GM19467 (cell line): Measurements from ENCODE around the gene IQCE.

ENCODE experiments used
- ATAC-seq: cut with Tn5 transposase; IDR thresholded peaks from one replicate; pipeline ENCODE4 v1.9.1; 2021; ENCODE audit warnings: mild to moderate bottlenecking, moderate library complexity; ENCODE audit not compliant: unreplicated experiment

IQCE gene

DNA sequence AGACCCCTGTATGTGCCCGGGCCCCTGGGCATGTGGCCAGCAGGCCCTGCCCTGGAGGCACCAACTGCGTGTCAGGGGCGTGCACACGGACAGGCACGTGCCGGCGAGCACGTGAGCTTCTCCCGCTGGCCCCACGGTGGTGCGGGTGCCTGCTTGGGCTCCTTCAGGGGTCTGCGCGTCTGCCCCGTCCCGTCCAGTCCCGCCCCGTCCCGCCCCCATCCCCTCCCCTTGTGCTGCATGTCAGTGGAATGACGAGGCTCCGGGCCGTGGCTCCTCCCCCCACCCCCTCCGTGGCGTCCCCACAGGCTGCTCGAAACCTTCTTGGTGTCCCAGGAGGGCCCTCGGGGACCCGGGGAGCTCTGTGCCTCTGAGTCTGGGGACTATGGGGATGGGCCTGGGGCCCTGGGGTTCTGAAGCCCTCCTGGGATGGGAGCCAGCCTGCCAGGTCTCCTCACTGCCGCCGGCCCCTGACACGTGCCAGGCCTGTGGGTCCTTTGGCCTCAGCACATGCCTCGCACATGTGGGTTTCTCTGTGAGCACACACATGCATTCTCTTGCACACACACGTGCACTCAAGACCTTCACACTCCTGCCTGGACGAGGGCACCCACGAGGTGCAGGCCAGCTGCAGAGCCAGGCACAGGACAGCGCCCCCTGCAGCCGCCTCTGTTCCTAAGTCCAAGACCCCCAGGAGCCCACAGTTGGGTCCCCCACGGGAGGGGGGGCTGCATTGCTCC, 101.7 kb downstream of the IQCE start:
- ATAC-seq: no peak

DNA sequence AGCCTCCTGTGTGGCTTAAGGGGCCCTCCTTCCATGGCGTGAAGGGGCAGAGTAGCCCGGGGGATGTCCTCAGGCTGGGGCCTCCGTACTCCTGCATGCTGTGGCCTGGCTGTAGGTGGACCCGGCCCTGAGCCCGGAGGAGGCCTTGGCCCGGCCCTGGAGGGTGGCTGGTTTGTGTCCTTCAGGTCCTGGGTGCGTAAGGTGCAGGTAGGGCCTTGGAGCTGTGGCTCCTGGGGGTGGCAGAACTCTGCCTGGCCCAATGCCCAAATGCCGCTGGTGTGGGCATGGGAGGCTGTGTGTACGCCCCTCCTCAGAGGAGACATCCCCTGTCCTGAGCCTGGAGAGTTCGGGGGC, 102.3 kb downstream of the IQCE start:
- no peak for ATAC-seq

DNA sequence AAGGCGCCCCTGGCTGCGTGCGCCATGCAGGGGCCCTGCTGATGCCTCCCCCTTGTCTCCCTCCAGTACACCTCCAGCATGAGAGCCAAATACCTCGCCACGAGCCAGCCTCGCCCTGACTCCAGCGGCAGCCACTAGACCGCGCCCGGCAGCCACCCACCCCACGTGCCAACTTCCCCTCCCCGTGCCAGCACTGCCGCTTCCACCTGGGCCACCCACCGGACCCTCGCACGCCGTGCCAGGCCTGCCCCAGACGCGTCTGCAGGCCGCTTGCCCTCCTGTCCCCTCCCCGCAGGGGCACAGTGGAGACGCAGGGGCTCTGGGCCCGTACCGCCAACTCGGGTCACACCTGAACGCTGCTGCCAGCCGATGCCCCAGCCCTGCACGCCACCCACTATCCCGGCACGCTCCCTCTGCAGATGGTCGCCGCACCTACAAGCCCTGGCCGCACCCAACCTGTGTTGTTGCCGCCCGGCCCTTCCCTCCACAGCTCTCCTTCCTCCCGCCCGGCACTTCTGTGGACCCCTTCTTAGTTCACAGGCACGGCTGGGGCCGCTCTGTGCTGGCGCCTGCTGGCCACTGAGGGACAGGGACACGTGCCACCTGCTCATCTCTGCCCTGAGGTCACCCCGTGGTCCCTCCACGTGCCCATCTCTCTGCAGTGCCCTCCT, 103.0 kb downstream of the IQCE start:
- no peak for ATAC-seq

DNA sequence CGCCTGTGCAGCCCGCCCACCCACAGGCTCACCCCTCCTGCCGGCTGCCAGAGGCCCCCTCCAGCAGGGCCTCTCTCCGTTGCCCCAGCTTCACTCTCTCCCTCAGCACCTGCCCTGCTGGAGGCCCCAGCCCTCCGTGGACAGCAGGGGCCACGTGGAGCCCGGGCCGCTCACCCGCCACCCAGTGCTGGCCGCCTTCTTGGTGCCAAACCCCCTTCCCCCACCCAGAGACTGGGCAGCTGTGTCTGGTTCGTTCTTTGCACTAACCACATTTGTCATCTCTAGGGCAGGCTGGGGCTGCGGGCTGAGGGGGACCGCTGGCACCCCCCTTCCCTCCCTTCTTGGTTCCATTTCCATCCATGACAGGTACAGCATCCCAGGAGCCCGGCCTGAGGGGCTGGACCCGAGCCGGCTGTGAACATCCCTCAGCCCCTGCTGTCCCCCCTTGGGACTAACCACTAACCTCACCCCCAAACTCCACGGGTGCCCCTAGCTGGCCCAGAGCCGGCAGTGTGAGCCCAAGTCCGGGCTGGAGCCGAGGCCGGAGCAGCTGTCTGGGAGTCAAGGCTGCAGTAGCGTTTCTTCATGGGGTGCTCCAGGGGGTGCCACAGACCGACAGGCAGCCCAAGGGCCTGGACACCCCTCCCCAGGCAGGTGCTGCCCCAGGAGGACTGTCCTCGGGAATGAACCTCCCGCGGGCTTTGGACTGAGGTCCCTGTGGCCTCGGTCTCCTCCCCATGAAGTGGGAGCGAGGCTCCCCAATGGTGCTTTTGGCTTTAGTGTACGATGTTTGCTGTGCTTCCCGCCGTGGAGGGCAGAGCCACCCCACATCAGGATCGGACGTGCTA, 103.7 kb downstream of the IQCE start:
- ATAC-seq: no peak

DNA sequence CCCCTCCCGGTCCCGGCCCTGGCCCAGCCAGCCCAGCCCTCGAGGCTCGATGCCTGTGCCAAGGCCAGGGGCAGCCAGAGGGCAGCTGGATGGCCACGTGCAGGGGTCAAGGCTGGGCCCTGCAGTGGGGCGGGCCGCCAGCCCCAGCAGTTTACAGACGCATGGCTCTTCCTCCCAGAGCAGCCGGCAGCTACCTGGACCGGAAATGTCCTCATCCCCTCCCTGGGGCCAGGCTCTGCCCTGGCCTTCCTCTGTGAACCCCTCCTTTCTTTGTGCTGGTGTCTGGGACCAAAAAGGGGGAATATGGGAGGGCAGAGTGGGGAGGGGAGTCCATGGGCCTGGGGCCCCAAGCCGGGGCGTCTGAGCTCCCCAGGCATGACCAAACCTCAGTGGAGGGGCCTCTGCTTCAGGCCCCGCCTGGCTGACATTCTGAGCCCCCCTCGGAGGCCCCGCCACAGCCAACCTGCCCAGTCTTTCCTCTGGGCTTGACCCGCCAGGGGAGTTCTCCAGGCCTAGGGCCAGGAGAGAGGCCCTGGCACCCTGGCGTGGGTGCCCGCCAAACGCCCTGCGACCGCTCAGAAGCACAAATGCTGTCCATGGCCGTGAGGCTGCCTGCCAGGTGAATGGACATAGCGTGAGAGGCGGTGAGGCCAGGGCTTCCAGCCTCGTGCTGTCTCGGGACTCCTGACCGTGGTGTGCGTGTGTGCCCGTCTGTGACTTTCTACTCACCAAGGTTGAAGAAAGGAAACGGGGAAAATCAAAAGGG, 104.5 kb downstream of the IQCE start:
- no peak for ATAC-seq

DNA sequence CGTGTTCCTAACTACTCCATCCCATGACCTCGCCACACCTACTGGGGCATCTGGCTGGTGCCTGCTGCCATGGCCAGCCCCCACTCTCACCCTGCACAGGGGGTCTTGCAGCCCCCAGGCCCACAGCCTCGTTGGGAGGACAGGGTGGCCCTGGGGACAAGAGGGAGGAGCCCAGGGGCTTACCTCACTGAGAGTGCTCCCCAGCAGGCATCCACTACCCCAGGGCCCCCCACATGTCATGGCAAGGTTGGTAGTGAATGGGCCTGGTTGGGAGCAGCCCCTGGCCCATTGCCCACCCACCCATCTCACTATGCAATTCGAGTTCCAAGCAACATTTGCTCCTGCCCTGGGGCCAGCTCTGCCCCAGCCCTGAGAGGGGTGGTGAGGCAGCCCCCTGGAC, 105.2 kb downstream of the IQCE start:
- no peak for ATAC-seq
